ENCODE measurements around the gene LIX1L.

Gene LIX1L

DNA sequence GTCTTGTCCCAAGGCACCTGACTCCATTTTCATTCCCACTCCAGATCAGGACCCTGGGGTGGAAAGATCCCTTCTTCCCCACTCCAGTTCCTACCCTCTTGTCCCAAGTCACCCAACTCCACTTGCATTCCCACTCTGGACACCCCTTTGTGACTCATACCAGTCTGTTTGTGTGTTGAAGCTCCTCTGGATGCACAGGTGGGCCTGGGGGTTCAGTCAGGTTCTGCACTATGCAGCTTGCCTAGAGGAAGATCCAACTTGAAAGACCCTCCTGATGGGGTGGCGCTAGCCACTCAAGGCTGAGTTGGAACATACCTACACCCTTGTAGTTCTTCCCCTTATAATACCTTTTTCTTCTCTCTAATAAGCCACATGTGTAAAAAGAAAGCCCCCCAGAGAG lies 62.3 kb downstream of the LIX1L start:
- H3K9me3 ChIP-seq (ENCODE audit: insufficient read depth, low read depth, low read length), result no peaks in the 10 kb centered on the region
- no peaks in the 10 kb centered on the region for H3K4me1 ChIP-seq (ENCODE audit: insufficient read depth, low read length, poor library complexity, severe bottlenecking)
- no peaks in the 10 kb centered on the region for H3K27me3 ChIP-seq (ENCODE audit: insufficient read depth, low read length, poor library complexity, severe bottlenecking)
- H3K79me2 ChIP-seq (ENCODE audit: insufficient read depth, low read length), result no peaks in the 10 kb centered on the region
- no peaks in the 10 kb centered on the region for H4K20me1 ChIP-seq (ENCODE audit: insufficient read depth, low read length, poor library complexity, severe bottlenecking)
- H3K9ac ChIP-seq (ENCODE audit: low read depth, low read length, poor library complexity, severe bottlenecking), result no peak overlapping the region
- H3K4me2 ChIP-seq (ENCODE audit: low read depth, low read length, poor library complexity, severe bottlenecking), result no peak overlapping the region
- no peak overlapping the region for H3K4me3 ChIP-seq (ENCODE audit: low read length, poor library complexity, severe bottlenecking)
- no peaks in the 10 kb centered on the region for H3K36me3 ChIP-seq (ENCODE audit: insufficient read depth, low read length)
- no peaks in the 10 kb centered on the region for H3K9me2 ChIP-seq (replicated peaks; ENCODE audit: low read depth, low read length)
- no peaks in the 10 kb centered on the region for H3F3A ChIP-seq (ENCODE audit: low read depth)
- TF ChIP-seq, protein P1, sequence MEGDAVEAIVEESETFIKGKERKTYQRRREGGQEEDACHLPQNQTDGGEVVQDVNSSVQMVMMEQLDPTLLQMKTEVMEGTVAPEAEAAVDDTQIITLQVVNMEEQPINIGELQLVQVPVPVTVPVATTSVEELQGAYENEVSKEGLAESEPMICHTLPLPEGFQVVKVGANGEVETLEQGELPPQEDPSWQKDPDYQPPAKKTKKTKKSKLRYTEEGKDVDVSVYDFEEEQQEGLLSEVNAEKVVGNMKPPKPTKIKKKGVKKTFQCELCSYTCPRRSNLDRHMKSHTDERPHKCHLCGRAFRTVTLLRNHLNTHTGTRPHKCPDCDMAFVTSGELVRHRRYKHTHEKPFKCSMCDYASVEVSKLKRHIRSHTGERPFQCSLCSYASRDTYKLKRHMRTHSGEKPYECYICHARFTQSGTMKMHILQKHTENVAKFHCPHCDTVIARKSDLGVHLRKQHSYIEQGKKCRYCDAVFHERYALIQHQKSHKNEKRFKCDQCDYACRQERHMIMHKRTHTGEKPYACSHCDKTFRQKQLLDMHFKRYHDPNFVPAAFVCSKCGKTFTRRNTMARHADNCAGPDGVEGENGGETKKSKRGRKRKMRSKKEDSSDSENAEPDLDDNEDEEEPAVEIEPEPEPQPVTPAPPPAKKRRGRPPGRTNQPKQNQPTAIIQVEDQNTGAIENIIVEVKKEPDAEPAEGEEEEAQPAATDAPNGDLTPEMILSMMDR (conservative IDR thresholded peaks at IDR 0.05; ENCODE audit: low read length), result no peak
- no peak for TF ChIP-seq EZH2phosphoT487 (IDR thresholded peaks at IDR 0.05; ENCODE audit: borderline replicate concordance)
- no peak overlapping the region for H2AFZ ChIP-seq (ENCODE audit: low read length)

DNA sequence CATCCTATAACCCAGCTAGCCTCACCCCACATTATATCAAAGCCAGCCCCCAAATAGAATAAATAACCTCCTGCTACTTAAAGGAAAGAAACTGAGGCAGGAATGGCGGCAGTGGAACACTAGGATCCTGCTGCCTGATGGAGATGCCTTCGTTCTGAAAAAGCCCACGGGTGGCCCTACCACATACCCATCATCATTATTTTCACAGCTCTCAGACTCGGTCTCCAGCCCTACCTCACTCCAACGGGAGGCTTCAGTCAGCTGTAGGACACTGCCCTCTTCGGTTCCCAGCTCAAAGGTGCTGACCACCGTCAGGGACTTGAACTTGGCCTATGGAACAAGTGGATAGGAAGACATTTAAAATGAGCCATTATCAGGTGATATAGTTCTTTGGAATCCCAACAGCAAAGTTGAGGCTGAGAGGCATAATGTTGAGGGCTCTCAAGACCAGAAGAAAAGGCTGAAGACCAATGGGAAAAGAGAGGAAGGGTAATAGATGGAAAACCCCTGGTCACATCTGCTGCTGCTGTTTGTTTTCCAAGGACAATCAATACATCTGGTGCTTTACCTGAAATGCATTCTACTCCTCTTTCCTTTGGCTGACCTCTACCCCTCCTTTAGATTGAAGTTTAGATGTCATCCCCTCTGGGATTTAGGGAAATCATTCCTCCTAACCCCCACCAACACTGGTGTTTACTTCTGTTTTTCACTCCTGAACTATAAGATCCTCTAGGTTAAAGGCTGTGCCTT lies 64.3 kb downstream of the LIX1L start:
- Histone ChIP-seq H3K79me2 (ENCODE audit: insufficient read depth, low read length) (no peaks in the 10 kb centered on the region), H3K9me2 (replicated peaks; ENCODE audit: low read depth, low read length) (no peaks in the 10 kb centered on the region), H2AFZ (ENCODE audit: low read length) (no peak overlapping the region), H3F3A (ENCODE audit: low read depth) (no peaks in the 10 kb centered on the region), H3K4me3 (ENCODE audit: low read length, poor library complexity, severe bottlenecking) (no peak overlapping the region), H3K4me2 (ENCODE audit: low read depth, low read length, poor library complexity, severe bottlenecking) (no peak overlapping the region), H3K9ac (ENCODE audit: low read depth, low read length, poor library complexity, severe bottlenecking) (no peak overlapping the region), H3K36me3 (ENCODE audit: insufficient read depth, low read length) (no peaks in the 10 kb centered on the region), H3K4me1 (ENCODE audit: insufficient read depth, low read length, poor library complexity, severe bottlenecking) (no peaks in the 10 kb centered on the region), H3K27me3 (ENCODE audit: insufficient read depth, low read length, poor library complexity, severe bottlenecking) (no peaks in the 10 kb centered on the region), H4K20me1 (ENCODE audit: insufficient read depth, low read length, poor library complexity, severe bottlenecking) (no peaks in the 10 kb centered on the region), H3K9me3 (ENCODE audit: insufficient read depth, low read depth, low read length) (no peaks in the 10 kb centered on the region)
- no peak for TF ChIP-seq EZH2phosphoT487 (IDR thresholded peaks at IDR 0.05; ENCODE audit: borderline replicate concordance)
- TF ChIP-seq, protein P1 (conservative IDR thresholded peaks at IDR 0.05; ENCODE audit: low read length), result no peak

DNA sequence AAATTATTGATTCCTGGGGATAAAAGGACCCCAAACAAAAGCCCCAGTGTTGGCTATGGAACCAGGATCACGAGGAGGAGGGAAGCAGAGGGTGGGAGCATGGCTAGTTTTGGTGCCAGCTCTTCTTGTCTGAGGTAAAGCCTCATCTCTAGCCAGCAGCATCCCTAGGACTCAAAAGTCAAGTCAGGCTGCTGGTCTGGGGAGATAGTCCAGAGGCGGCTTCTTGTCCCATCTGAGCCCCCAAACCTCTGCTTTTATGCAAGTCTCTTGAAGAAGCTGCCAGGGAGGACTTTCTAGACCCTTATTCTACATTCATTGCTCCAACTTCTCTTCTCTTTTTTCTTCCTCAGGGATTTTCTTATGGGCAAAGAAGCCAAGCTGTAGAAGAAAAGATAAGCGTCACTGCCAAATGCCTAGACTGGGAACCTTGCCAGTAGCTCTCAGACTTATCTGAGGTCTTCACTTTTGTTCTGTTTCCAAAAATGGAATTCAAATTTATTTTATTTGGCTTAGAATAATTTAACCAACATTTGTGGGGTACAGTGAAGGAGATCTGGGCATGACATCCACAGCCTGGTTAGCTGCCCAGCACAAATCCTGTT lies 65.2 kb downstream of the LIX1L start:
- no peaks in the 10 kb centered on the region for H4K20me1 ChIP-seq (ENCODE audit: insufficient read depth, low read length, poor library complexity, severe bottlenecking)
- no peaks in the 10 kb centered on the region for H3K4me1 ChIP-seq (ENCODE audit: insufficient read depth, low read length, poor library complexity, severe bottlenecking)
- no peaks in the 10 kb centered on the region for H3K36me3 ChIP-seq (ENCODE audit: insufficient read depth, low read length)
- H3K9me2 ChIP-seq (replicated peaks; ENCODE audit: low read depth, low read length), result no peaks in the 10 kb centered on the region
- H3K79me2 ChIP-seq (ENCODE audit: insufficient read depth, low read length), result no peaks in the 10 kb centered on the region
- H3K4me3 ChIP-seq (ENCODE audit: low read length, poor library complexity, severe bottlenecking), result no peak overlapping the region
- 0 out of 2 replicates have a peak overlapping the region, but pooled peaks have one; percentile 52 for H2AFZ ChIP-seq (ENCODE audit: low read length)
- H3K4me2 ChIP-seq (ENCODE audit: low read depth, low read length, poor library complexity, severe bottlenecking), result no peak overlapping the region
- H3K9me3 ChIP-seq (ENCODE audit: insufficient read depth, low read depth, low read length), result no peaks in the 10 kb centered on the region
- no peaks in the 10 kb centered on the region for H3F3A ChIP-seq (ENCODE audit: low read depth)
- no peaks in the 10 kb centered on the region for H3K27me3 ChIP-seq (ENCODE audit: insufficient read depth, low read length, poor library complexity, severe bottlenecking)
- no peak for TF ChIP-seq EZH2phosphoT487 (IDR thresholded peaks at IDR 0.05; ENCODE audit: borderline replicate concordance)
- TF ChIP-seq, protein P1 (conservative IDR thresholded peaks at IDR 0.05; ENCODE audit: low read length), result no peak
- peak overlapping the region; percentile 33 for H3K9ac ChIP-seq (ENCODE audit: low read depth, low read length, poor library complexity, severe bottlenecking)

Measured in Loucy (cell line).